Type B pancreatic cell (in vitro differentiated cells): Measurements from ENCODE around the gene BMP2K. TPM values are rescaled to one million over a fixed set of nuclear protein-coding genes. Genes with fewer than 3 reads are reported as not detected.

Experiments
- DNase-seq: peaks from one replicate; pipeline ENCODE4 v3.0.0; 2021; ENCODE audit warnings: mixed read lengths; ENCODE audit not compliant: unreplicated experiment; ENCODE audit errors: extremely low spot score
- H3K27ac Mint-ChIP-seq: 2 replicates; pipeline ENCODE4 v1.8.0; 2021; ENCODE audit warnings: mild to moderate bottlenecking, mixed read lengths
- H3K27me3 Mint-ChIP-seq: 2 replicates; pipeline ENCODE4 v1.8.0; 2021; ENCODE audit warnings: mixed read lengths
- H3K36me3 Mint-ChIP-seq: 2 replicates; pipeline ENCODE4 v1.8.0; 2021; ENCODE audit warnings: mixed read lengths
- H3K4me1 Mint-ChIP-seq: one replicate; pipeline ENCODE4 v1.8.0; 2021; ENCODE audit warnings: mixed read lengths; ENCODE audit not compliant: unreplicated experiment
- H3K4me3 Mint-ChIP-seq: 2 replicates; pipeline ENCODE4 v1.8.0; 2021; ENCODE audit warnings: mild to moderate bottlenecking, mixed read lengths
- H3K9me3 Mint-ChIP-seq: 2 replicates; pipeline ENCODE4 v1.8.0; 2021; ENCODE audit warnings: mixed read lengths
- total RNA-seq: library from RNA; stranded (reverse); gene quantifications from 2 replicates; pipeline ENCODE4 v1.2.1, GENCODE V29; 2021; ENCODE audit warnings: low replicate concordance
- TF ChIP-seq, protein P1 (sequence below): fragments of 200-600 bp; sonication (generic); conservative IDR thresholded peaks from 2 replicates; pipeline ENCODE4 v1.5.0; 2021; ENCODE audit warnings: antibody characterized with exemption, mild to moderate bottlenecking

The BMP2K gene
- total RNA-seq, 1 donor from 2014 or later: 40.9 TPM

DNA sequence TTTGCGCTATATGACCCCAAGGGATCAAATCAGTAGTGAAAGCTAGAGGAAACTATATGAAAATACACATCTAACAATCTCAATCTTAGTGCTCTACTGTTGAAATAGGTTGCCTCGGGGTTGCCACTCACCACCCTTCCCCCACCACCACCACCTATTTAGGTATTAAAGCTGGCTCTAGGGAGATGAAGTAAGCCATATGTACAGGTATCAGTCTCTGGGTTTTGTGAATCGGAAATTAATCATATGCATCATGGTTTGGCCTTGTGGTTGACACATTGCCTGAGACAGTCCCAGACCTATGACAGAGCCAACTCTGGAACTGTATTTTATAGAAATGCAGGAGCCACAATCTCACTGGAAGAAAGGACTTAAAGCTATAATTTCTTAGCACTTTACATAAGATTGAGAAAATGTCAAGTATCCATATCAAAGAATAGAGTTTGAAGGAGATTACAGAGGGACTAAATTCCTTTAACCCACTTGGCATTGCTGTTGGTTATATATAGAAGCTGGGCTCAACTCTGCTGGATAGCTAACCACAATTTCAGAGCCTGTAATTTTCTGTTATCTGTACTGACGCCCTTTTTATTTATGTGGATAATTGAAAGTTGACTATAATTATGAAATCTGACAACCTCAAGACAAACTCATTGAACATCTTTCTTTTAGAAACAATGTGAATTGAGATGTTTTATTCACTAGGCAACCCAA lies 26.7 kb upstream of the BMP2K start:
- TF ChIP-seq, protein P1, sequence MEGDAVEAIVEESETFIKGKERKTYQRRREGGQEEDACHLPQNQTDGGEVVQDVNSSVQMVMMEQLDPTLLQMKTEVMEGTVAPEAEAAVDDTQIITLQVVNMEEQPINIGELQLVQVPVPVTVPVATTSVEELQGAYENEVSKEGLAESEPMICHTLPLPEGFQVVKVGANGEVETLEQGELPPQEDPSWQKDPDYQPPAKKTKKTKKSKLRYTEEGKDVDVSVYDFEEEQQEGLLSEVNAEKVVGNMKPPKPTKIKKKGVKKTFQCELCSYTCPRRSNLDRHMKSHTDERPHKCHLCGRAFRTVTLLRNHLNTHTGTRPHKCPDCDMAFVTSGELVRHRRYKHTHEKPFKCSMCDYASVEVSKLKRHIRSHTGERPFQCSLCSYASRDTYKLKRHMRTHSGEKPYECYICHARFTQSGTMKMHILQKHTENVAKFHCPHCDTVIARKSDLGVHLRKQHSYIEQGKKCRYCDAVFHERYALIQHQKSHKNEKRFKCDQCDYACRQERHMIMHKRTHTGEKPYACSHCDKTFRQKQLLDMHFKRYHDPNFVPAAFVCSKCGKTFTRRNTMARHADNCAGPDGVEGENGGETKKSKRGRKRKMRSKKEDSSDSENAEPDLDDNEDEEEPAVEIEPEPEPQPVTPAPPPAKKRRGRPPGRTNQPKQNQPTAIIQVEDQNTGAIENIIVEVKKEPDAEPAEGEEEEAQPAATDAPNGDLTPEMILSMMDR: no peak
- Mint-ChIP-seq H3K4me1 (no peaks in the 10 kb centered on the region), H3K36me3 (no peaks in the 10 kb centered on the region), H3K27me3 (no peaks in the 10 kb centered on the region), H3K27ac (no peak overlapping the region), H3K9me3 (no peaks in the 10 kb centered on the region), H3K4me3 (no peak overlapping the region)
- DNase-seq: no peak

DNA sequence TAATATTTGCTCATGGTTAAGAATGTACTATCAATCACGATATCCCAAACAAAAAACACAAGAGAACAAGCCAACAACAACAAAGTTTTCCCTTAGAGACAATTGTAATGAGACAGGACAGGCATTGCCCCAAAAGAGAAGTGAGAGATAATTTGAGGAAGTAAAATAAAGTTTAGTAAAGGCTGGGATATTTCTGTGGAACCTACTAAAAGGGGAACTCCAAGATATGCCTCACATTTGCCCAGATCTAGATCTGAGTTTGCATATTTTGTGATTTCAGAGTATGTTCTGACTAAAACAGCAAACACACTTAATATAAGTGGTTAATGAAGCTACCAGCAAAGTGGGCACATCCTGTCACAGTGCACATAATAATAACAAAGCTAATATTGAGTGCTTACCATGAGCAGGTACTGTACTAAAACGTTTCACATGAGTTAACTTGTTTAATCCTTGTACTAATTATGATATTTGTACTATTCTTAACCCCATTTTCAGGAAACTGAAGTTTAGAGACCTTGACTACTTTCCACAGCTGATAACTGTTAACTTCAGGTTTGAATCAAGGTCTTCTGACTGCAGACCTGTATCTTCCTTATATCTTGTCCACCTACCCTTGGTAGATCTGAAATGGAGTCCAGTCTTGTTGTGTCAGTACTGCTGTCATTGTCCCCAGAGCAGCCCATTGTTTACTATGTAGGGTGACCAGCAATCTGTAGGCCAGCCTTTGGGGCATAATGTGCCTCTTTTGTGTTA lies 26.0 kb upstream of the BMP2K start:
- Mint-ChIP-seq H3K9me3 (no peaks in the 10 kb centered on the region), H3K27me3 (no peaks in the 10 kb centered on the region)

DNA sequence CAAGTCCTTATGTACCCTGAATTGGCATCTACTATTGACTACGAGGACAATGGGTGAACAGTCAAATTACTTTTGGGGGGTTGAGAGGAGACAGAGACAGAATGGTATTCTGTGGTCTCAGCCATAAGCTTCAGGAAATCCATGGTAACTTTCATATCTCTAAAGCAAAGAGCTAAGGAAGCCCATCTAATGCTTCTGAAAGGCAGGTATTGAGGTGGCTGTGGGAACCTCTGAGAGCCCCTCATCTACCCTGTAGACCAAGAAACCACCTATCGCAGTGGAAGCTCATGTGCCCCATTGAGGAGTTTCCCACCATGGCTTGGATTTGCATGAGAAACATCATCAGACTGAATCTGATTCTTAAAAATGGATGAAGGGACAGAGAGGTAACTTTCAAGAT lies 23.1 kb upstream of the BMP2K start:
- Mint-ChIP-seq H3K4me3 (no peak overlapping the region), H3K9me3 (no peaks in the 10 kb centered on the region), H3K4me1 (no peaks in the 10 kb centered on the region), H3K27ac (no peak overlapping the region), H3K36me3 (no peaks in the 10 kb centered on the region), H3K27me3 (no peaks in the 10 kb centered on the region)
- TF ChIP-seq, protein P1: no peak
- no peak for DNase-seq

More for the DNA sequence above, 26.0 kb upstream of the BMP2K start:
- H3K36me3 Mint-ChIP-seq: no peaks in the 10 kb centered on the region
- TF ChIP-seq, protein P1: no peak
- H3K4me3 Mint-ChIP-seq: no peak overlapping the region
- no peaks in the 10 kb centered on the region for H3K4me1 Mint-ChIP-seq
- H3K27ac Mint-ChIP-seq: no peak overlapping the region
- DNase-seq: no peak

DNA sequence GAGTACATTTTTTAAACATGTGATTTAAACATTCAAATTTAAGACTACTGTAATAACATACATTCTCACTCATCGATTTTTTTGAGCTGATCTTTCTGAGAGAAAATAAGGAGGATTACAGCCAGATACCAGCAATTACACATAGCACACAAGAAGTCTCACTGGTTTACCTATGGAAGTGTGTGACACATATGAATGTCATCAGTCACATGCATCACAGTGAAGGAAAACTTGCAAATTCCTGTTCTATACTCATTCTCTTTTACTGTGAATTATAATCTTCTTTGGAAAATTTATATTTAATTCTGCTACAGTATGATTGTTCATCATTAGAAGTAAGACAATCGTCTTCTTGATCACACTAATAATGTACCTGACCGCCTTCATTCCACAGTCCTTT lies 21.3 kb upstream of the BMP2K start:
- H3K27ac Mint-ChIP-seq: no peak overlapping the region
- no peak overlapping the region for H3K4me3 Mint-ChIP-seq
- TF ChIP-seq, protein P1: no peak
- H3K9me3 Mint-ChIP-seq: no peaks in the 10 kb centered on the region
- H3K4me1 Mint-ChIP-seq: no peaks in the 10 kb centered on the region
- DNase-seq: no peak
- H3K27me3 Mint-ChIP-seq: no peaks in the 10 kb centered on the region
- no peaks in the 10 kb centered on the region for H3K36me3 Mint-ChIP-seq

DNA sequence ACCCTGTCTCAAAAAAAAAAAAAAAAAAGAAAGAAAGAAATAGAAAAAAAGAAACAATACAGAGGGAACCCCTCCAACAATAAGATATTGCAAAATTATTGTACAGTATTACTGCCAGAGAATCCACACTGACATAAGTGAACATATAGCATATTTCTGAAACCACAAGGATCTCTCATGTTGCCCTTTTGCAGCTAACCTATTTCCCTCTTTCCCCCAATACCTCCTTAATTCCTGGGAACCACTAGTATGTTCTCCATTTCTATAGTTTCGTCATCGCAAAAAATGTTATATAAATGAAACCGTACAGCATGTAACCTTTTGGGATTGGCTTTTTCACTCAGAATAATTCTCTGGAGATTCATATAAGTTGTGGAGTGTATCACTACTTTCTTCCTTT lies 20.0 kb upstream of the BMP2K start:
- Mint-ChIP-seq H3K4me1 (no peaks in the 10 kb centered on the region), H3K36me3 (no peaks in the 10 kb centered on the region)

More for the DNA sequence above, 20.0 kb upstream of the BMP2K start:
- TF ChIP-seq, protein P1: no peak
- no peak for DNase-seq
- H3K4me3 Mint-ChIP-seq: no peak overlapping the region
- H3K9me3 Mint-ChIP-seq: no peaks in the 10 kb centered on the region
- H3K27ac Mint-ChIP-seq: no peak overlapping the region
- no peaks in the 10 kb centered on the region for H3K27me3 Mint-ChIP-seq
